Measurements from ENCODE around the gene HOXC9.

The HOXC9 gene

GRCh38 chr12:54045401-54045800 is 45.4 kb downstream of the HOXC9 start:
- Histone ChIP-seq H3K36me3 (ENCODE audit: control insufficient read depth in 2 of 2, insufficient read depth in 1 of 2, low read length in 2 of 2) (peaks cover 7 to 36% of the 10 kb centered on the region in 2 experiments), H3K4me1 (ENCODE audit: control insufficient read depth, insufficient read depth, low read length) (peaks cover 55% of the 10 kb centered on the region), H3K27ac (ENCODE audit: extremely low read depth, low read depth, low read length) (no peak overlapping the region), H3K9me3 (ENCODE audit: control insufficient read depth, insufficient read depth, low read depth, low read length) (no peaks in the 10 kb centered on the region), H3K4me3 (ENCODE audit: low read depth, low read length) (no peak overlapping the region)
- TF ChIP-seq SP2 (tag by site-specific recombination; IDR thresholded peaks at IDR 0.05) (no peak), ZNF555 (tag by site-specific recombination; conservative IDR thresholded peaks at IDR 0.05) (no peak), SALL2 (tag by site-specific recombination; IDR thresholded peaks at IDR 0.05; ENCODE audit: borderline replicate concordance) (no peak), ZNF48 (tag by site-specific recombination; IDR thresholded peaks at IDR 0.05) (no peak), TRIM28 (IDR thresholded peaks at IDR 0.05; ENCODE audit: borderline replicate concordance, low read length) (no peak), ZNF677 (tag by site-specific recombination; IDR thresholded peaks at IDR 0.05) (no peak), ZSCAN30 (tag by site-specific recombination; IDR thresholded peaks at IDR 0.05) (no peak), ZNF121 (tag by site-specific recombination; IDR thresholded peaks at IDR 0.05) (no peak), ZNF777 (tag by site-specific recombination; IDR thresholded peaks at IDR 0.05; ENCODE audit: borderline replicate concordance) (no peak), ZNF280C (tag by site-specific recombination; IDR thresholded peaks at IDR 0.05) (no peak), ZFHX2 (tag by site-specific recombination; conservative IDR thresholded peaks at IDR 0.05) (no peak), ZSCAN18 (tag by site-specific recombination; IDR thresholded peaks at IDR 0.05) (no peak)
- POLR2A ChIA-PET = interaction anchor here (0.6 to 2.0 kb wide), 2 partner anchors 9 to 28 kb away, joined by 5 to 15 read pairs; partner anchors contain the start of gene HOXC4
- CTCF ChIA-PET = interaction anchor here (0.7 to 2.3 kb wide), 5 partner anchors 10 to 156 kb away, joined by 4 to 10 read pairs (median 4); partner anchors contain the start of gene HOXC5

- H3K4me1 ChIP-seq (ENCODE audit: control insufficient read depth, insufficient read depth, low read length) = peaks cover 55% of the 10 kb centered on the region
- TF ChIP-seq ZNF211 (tag by site-specific recombination; IDR thresholded peaks at IDR 0.05; ENCODE audit: low read depth) = no peak
- TF ChIP-seq PBX3 (CRISPR knock-in tag; IDR thresholded peaks at IDR 0.05) = no peak
- TF ChIP-seq ZNF433 (tag by site-specific recombination; IDR thresholded peaks at IDR 0.05; ENCODE audit: low read depth) = no peak
- no peak for TF ChIP-seq ZIC2 (tag by site-specific recombination; IDR thresholded peaks at IDR 0.05)
- TF ChIP-seq BCL11B (tag by site-specific recombination; IDR thresholded peaks at IDR 0.05; ENCODE audit: low read depth) = no peak
- H3K27ac ChIP-seq (ENCODE audit: extremely low read depth, low read depth, low read length) = no peak overlapping the region
- H3K4me3 ChIP-seq (ENCODE audit: low read depth, low read length) = no peak overlapping the region
- ChIA-PET CTCF (interaction anchor here (0.7 to 0.9 kb wide), 2 partner anchors 23 to 155 kb away, joined by 4 read pairs; no protein-coding TSS in a partner anchor), POLR2A (interaction anchor here (0.6 to 2.0 kb wide), 2 partner anchors 8 to 28 kb away, joined by 5 to 15 read pairs; partner anchors contain the start of gene HOXC4)
- H3K36me3 ChIP-seq (ENCODE audit: control insufficient read depth in 2 of 2, insufficient read depth in 1 of 2, low read length in 2 of 2) = peaks cover 7 to 36% of the 10 kb centered on the region in 2 experiments
- no peaks in the 10 kb centered on the region for H3K9me3 ChIP-seq (ENCODE audit: control insufficient read depth, insufficient read depth, low read depth, low read length)
These were observed 46.0 kb downstream of the HOXC9 start for GRCh38 chr12:54045868-54046521.

All from HEK293 (cell line).